ENCODE data around the gene MYO3A.
"Not testable (repeated sequence)": the region's sequence is repeated elsewhere in the genome, so short reads cannot be mapped to it uniquely, and the experiment has no call there.

Gene MYO3A

DNA sequence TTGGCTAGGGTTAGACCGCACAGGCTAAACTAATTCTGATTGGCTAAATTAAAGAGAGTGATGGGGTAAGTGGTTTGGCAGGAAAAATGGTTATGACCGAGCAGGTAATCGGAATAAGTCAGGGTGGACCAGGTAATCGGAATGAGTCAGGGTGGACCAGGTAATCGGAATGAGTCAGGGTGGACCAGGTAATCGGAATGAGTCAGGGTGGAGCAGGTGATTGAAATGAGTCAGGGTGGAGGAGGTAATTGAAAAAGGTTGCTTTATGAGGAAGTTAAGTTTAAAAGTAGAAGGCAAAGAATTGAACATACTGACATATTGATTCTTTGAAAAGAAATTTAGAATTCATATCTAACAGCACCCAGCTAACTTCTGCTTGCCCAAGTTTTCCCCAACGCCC is 68.4 kb downstream of the MYO3A start:
- not testable (repeated sequence) for H3K4me3 Mint-ChIP-seq; H3K4me1 Mint-ChIP-seq; ATAC-seq (ENCODE audit: low read depth); H3K36me3 Mint-ChIP-seq; DNase-seq (ENCODE audit: low spot score in 2 of 2); H3K9me3 Mint-ChIP-seq; H3K27me3 Mint-ChIP-seq; H3K27ac Mint-ChIP-seq

DNA sequence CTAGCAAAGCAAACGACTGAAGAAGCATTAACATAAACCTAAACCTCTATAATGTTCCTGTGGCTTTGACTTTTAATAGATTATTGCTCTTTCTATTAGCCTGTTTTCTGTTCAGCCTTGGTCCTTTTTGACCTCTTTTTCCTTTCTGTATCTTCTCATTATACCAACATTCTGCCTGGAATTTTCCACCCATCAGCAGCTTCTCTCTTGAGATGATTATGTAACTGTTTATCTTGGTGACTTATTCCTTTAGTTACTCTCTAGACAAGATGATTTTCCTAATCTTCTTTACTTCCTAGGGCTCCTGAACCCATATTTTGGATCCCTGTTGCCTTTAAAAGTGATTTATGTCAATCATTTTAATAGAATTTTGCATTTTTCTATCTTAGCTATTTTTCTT is 81.1 kb downstream of the MYO3A start:
- Mint-ChIP-seq H3K4me1 (no peaks in the 10 kb centered on the region), H3K9me3 (peaks cover 9% of the 10 kb centered on the region), H3K27me3 (no peaks in the 10 kb centered on the region), H3K36me3 (no peaks in the 10 kb centered on the region), H3K4me3 (no peak overlapping the region), H3K27ac (no peak overlapping the region)
- ATAC-seq (ENCODE audit: low read depth) (no peak), DNase-seq (ENCODE audit: low spot score in 2 of 2) (no peak)

DNA sequence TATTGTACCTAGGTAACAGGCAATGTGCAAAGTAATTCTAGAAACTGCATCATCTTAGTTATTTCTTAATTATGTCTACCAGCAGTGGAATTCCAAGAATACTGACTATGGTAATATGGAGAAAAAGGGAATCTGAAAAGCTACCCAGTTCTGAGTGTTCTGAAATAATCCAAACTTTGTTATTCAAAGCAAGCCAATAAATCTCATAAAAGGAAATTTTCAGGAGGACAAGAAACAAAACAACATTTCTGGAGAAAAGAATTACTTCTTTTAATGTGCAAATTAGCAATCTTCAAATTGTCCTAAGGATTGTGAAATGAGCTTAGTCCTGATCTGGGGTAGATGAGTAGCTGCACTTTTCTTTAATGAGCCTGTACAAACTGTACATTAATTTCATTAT is 88.8 kb downstream of the MYO3A start:
- no peak for ATAC-seq (ENCODE audit: low read depth)
- Mint-ChIP-seq H3K27me3 (no peaks in the 10 kb centered on the region), H3K4me1 (no peaks in the 10 kb centered on the region), H3K4me3 (no peak overlapping the region), H3K27ac (no peak overlapping the region), H3K36me3 (no peaks in the 10 kb centered on the region), H3K9me3 (no peaks in the 10 kb centered on the region)
- DNase-seq (ENCODE audit: low spot score in 2 of 2) = no peak

DNA sequence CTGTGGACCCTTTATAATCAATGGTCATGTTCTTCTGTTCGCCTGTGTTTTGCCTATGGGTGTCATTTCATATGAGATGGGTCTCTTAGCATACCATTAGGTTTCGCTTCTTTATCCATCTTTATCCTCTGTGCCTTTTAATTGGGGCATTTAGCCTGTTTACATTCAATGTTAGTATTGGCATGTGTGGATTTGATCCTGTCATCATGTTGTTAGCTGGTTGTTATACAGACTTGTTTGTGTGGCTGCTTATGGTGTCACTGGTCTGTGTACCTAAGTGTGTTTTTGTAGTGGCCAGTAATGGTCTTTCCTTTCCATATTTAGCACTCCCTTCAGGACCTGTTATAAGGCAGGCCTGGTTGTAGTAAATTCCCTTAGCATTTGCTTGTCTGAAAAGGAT is 90.3 kb downstream of the MYO3A start:
- no peaks in the 10 kb centered on the region for H3K9me3 Mint-ChIP-seq
- DNase-seq (ENCODE audit: low spot score in 2 of 2) (no peak), ATAC-seq (ENCODE audit: low read depth) (no peak)
- H3K27me3 Mint-ChIP-seq = no peaks in the 10 kb centered on the region
- no peak overlapping the region for H3K27ac Mint-ChIP-seq
- H3K4me3 Mint-ChIP-seq = no peak overlapping the region
- no peaks in the 10 kb centered on the region for H3K4me1 Mint-ChIP-seq
- H3K36me3 Mint-ChIP-seq = no peaks in the 10 kb centered on the region

DNA sequence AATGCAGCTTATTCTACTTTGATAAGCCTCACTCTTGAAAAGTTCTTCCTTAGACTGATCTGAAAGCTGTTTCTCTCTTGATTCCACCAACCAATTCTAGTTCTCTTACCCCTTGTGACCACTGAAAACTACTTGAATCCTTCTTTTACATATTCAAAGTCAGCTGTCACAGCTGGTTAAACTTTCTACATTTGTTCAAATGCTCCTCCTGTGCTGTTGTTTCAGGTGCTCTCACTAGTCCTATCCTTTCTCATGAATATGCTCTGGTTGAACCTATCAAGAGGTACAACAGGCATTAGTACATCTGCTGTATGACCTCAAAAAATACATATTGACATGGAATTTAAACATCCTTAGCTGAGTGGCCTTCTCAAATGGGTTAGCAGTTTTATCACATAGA is 91.5 kb downstream of the MYO3A start:
- no peaks in the 10 kb centered on the region for H3K4me1 Mint-ChIP-seq
- no peak overlapping the region for H3K27ac Mint-ChIP-seq
- H3K27me3 Mint-ChIP-seq = no peaks in the 10 kb centered on the region
- H3K36me3 Mint-ChIP-seq = no peaks in the 10 kb centered on the region
- H3K4me3 Mint-ChIP-seq = no peak overlapping the region
- ATAC-seq (ENCODE audit: low read depth) (no peak), DNase-seq (ENCODE audit: low spot score in 2 of 2) (no peak)
- no peaks in the 10 kb centered on the region for H3K9me3 Mint-ChIP-seq

DNA sequence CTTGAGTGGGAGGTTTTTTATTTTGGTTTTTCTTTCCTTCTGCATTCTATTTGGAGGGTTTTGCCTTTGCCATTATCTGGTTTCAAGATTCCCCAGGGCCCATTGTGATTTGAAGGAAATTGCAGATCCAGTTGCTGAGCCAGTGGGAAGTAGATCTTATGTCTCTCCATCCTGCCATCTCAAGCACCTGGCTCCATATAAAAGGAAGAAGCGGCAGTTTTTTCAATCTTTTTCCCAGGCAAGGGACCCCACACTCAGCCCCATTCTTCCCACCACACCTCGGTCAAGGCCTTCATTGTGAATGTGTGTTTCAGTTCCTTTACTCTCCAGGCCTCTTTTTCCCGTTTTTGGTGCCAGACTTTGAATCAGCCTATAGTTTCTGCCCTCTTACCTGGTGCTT is 95.8 kb downstream of the MYO3A start:
- no peak overlapping the region for H3K4me3 Mint-ChIP-seq
- peaks cover 2% of the 10 kb centered on the region for H3K27me3 Mint-ChIP-seq
- no peaks in the 10 kb centered on the region for H3K36me3 Mint-ChIP-seq
- H3K9me3 Mint-ChIP-seq = peaks cover 1% of the 10 kb centered on the region
- ATAC-seq (ENCODE audit: low read depth) (no peak), DNase-seq (ENCODE audit: low spot score in 2 of 2) (no peak)
- no peaks in the 10 kb centered on the region for H3K4me1 Mint-ChIP-seq
- H3K27ac Mint-ChIP-seq = no peak overlapping the region

DNA sequence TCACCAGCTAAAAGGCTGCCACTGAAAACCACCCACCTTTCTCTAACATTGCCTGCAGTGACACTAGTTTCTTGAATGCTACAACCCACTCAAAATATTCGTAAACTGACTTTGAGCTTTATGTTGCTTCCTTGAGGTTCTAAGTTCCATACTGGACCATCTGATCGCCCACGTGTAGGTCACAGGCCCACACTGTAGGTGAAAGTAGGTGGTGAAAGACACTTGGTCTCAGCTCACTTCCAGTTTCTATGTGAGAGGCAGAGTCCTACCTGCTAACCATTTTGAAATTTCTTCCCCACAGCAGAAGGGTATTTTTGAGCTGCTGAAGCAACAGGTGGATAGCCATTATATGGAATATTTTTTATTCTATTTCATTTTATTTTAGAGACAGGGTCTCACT is 97.3 kb downstream of the MYO3A start:
- DNase-seq (ENCODE audit: low spot score in 2 of 2) (no peak), ATAC-seq (ENCODE audit: low read depth) (no peak)
- Mint-ChIP-seq H3K4me3 (no peak overlapping the region), H3K27ac (no peak overlapping the region), H3K9me3 (peaks cover 1% of the 10 kb centered on the region), H3K36me3 (no peaks in the 10 kb centered on the region), H3K27me3 (peaks cover 2% of the 10 kb centered on the region), H3K4me1 (no peaks in the 10 kb centered on the region)

DNA sequence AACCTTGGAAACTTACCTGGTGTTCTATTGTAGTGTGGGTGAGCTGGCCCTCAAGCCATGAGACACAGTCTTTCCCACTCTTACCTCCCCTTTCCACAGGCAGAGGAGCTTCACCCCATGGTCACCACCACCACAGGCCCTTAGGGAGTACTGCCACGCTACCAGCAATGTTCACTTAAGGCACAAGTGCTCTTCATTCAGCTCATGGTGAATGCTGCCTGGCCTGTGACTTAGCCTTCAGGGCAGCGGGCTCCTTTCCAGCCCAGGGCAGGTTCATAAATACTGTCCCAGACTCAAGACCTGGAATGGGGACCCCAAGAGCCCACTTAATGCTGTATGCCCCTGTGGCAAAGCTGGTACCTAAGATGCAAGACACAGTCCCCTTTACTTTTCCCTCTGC is 109.4 kb downstream of the MYO3A start:
- no peak overlapping the region for H3K27ac Mint-ChIP-seq
- H3K9me3 Mint-ChIP-seq = peaks cover 15% of the 10 kb centered on the region
- no peaks in the 10 kb centered on the region for H3K36me3 Mint-ChIP-seq
- H3K4me3 Mint-ChIP-seq = no peak overlapping the region
- H3K27me3 Mint-ChIP-seq = no peaks in the 10 kb centered on the region
- ATAC-seq (ENCODE audit: low read depth) (no peak), DNase-seq (ENCODE audit: low spot score in 2 of 2) (no peak)
- H3K4me1 Mint-ChIP-seq = no peaks in the 10 kb centered on the region

DNA sequence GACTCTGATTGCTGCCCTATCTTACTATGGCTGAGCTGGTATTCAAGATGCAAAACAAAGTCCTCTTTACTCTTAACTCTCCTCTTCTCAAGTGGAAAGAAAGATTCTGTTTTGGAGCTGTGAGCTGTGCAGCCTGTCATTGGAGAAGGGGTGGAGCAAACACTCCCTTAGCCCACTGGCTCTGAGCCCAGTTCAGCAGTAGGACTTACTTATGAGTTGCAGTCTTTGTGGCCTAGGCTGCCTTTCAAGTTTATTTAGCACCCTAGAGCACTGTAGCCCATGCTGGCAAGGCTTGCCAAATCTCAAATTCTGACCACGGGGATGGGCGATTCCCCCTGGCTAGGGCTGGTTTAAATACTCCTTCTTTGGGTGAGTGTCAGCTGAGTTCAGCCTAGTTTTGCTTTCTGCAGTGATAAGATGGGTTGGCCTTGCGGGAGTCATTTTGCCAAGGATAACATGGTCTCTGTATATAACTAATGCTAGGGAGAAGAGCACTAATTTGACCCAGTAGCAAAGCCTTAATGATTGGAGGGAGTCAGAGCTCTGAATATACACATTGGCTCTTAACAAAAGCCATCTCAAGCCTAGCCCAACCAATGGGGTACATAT is 110.2 kb downstream of the MYO3A start:
- Mint-ChIP-seq H3K27me3 (peaks cover 2% of the 10 kb centered on the region), H3K4me1 (no peaks in the 10 kb centered on the region), H3K36me3 (no peaks in the 10 kb centered on the region), H3K9me3 (peaks cover 15% of the 10 kb centered on the region), H3K4me3 (no peak overlapping the region), H3K27ac (no peak overlapping the region)
- no peak for ATAC-seq (ENCODE audit: low read depth)
- DNase-seq (ENCODE audit: low spot score in 2 of 2) = no peak

DNA sequence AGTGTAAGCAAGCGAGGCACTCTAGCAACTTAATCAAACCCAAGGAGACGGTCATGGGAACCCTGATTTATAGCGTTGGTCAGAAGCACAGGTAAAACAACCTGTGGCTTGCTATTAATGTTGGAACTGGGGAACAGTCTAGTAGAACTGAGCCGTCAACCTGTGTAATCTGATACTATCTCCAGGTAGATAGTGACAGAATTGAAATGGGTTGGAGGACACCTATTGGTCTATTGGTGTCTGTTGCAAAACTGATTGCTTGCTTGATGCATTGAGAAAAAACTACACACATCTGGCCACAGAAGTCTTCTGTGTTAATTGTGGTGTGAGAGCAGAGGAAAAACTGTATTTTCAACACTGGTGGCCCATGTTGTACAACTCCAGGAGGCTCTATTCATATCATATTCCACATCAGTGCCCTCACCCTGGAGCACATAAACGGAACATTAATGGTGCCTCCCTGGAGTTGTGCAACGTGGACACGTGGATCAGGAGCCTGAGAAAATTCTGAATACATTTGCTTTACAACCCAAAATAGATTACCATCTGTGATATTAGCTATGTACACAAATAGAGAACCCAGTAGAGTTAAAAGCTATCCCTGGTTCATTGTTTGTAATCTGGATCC is 112.2 kb downstream of the MYO3A start:
- Mint-ChIP-seq H3K9me3 (peaks cover 8% of the 10 kb centered on the region), H3K4me3 (no peak overlapping the region), H3K27ac (no peak overlapping the region), H3K27me3 (peaks cover 3% of the 10 kb centered on the region), H3K36me3 (no peaks in the 10 kb centered on the region), H3K4me1 (no peaks in the 10 kb centered on the region)
- no peak for ATAC-seq (ENCODE audit: low read depth)
- DNase-seq (ENCODE audit: low spot score in 2 of 2) = no peak

DNA sequence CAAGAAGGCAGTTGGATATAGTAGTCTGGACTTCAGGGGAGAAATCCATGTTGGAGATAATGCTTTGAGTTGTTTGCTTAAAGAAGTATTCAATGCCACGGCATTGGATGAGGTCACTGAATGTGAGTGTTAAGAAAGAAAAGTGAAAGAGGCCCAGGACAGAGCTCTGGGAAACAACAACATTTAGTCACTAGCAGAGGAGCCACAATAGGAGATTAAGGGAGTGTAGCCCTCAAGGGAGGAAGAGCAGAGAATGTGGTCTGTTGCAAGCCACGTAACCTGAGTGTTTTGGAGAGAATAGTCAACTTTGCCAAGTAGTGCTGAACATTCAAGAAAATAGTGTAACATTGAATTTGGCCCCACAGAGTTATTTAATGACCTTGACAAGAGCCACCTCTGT is 114.7 kb downstream of the MYO3A start:
- Mint-ChIP-seq H3K27ac (no peak overlapping the region), H3K9me3 (no peaks in the 10 kb centered on the region), H3K4me1 (no peaks in the 10 kb centered on the region), H3K27me3 (peaks cover 3% of the 10 kb centered on the region), H3K4me3 (no peak overlapping the region), H3K36me3 (no peaks in the 10 kb centered on the region)
- DNase-seq (ENCODE audit: low spot score in 2 of 2) = no peak
- ATAC-seq (ENCODE audit: low read depth) = no peak

DNA sequence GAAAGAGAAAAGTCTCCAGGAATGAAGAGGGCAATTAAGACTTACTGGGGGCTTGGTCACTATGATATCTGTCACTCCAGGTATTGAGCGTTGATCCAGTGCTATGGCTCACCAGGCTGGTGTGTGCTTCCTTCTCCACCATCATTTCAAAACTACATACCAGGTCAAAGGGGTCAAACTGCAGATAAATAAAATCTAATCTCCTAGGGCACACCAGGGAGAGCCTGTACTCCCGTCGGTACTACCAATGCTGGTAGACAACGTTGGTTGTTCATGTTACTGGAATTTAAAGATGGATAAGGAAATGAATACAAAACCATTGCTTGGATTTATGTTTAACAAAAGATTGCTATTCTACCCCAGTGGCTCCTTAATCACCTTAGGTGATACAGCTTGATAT is 118.3 kb downstream of the MYO3A start:
- no peak overlapping the region for H3K4me3 Mint-ChIP-seq
- peaks cover 3% of the 10 kb centered on the region for H3K27me3 Mint-ChIP-seq
- H3K36me3 Mint-ChIP-seq = no peaks in the 10 kb centered on the region
- no peaks in the 10 kb centered on the region for H3K4me1 Mint-ChIP-seq
- ATAC-seq (ENCODE audit: low read depth) = no peak
- no peak overlapping the region for H3K27ac Mint-ChIP-seq
- peaks cover 7% of the 10 kb centered on the region for H3K9me3 Mint-ChIP-seq
- DNase-seq (ENCODE audit: low spot score in 2 of 2) = no peak

DNA sequence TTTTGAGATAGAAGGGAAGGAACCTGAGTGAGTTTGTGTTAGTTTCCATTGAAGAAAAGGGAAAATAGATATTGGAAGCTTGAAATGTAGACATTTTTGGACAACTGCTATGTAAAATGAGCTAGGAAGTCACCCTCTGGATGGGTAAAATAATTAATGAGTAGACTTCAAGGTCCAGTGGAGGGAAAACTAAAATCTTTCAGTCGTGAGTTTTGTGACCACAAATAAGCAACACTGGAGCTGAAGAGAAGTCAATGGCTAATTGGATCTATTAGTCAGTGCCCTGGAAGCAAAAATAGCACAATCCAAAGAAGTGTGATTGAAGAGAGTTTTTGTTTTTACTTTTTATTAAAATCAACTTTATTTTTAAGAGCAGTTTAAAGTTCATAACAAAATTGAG is 123.4 kb downstream of the MYO3A start:
- peaks cover 2% of the 10 kb centered on the region for H3K27me3 Mint-ChIP-seq
- H3K36me3 Mint-ChIP-seq = no peaks in the 10 kb centered on the region
- no peak for DNase-seq (ENCODE audit: low spot score in 2 of 2)
- no peak overlapping the region for H3K27ac Mint-ChIP-seq
- H3K4me1 Mint-ChIP-seq = no peaks in the 10 kb centered on the region
- ATAC-seq (ENCODE audit: low read depth) = no peak
- H3K4me3 Mint-ChIP-seq = no peak overlapping the region
- H3K9me3 Mint-ChIP-seq = peaks cover 8% of the 10 kb centered on the region

DNA sequence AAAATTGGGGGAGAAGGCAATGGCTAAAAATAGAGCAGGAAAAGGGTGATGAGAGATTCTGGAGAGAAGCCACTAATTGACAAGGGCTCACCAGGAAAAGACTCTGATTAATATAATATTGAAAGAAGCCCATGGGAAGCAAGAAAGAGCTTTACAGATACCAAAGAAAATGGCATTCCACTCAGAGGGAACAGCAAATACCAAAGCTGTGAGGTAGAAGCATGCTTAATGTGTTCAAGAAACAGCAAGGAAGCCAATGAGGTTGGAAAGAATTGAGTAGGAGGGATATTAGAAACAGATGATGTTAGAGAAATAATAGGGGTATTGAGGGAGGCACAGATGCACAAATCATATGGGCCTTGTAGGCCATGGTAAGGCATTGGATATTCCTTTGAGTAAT is 130.1 kb downstream of the MYO3A start:
- Mint-ChIP-seq H3K4me1 (no peaks in the 10 kb centered on the region), H3K4me3 (no peak overlapping the region), H3K9me3 (peaks cover 2% of the 10 kb centered on the region), H3K36me3 (no peaks in the 10 kb centered on the region), H3K27me3 (peaks cover 2% of the 10 kb centered on the region), H3K27ac (no peak overlapping the region)
- DNase-seq (ENCODE audit: low spot score in 2 of 2) = no peak
- ATAC-seq (ENCODE audit: low read depth) = no peak

DNA sequence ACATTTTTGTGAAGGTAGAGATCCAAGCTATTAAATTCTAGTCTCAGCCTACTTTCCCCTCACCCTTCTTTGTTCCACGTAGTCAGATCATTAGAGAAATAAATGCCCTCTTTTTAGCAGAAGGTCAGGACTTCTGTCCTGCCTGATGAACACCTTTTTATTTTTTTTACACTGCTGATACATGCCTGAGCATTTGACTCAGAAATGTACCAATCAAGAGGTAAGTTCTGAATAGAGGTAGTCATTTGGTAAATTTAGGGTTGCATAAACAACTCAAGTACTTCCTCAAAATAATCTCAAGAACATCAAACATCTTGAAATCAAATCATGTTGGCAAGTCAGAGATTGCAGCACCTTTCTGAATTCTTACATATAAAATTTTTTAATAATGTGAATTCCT is 133.7 kb downstream of the MYO3A start:
- Mint-ChIP-seq H3K4me1 (no peaks in the 10 kb centered on the region), H3K36me3 (no peaks in the 10 kb centered on the region), H3K4me3 (no peak overlapping the region), H3K27me3 (peaks cover 1% of the 10 kb centered on the region), H3K27ac (no peak overlapping the region), H3K9me3 (peaks cover 2% of the 10 kb centered on the region)
- DNase-seq (ENCODE audit: low spot score in 2 of 2) (no peak), ATAC-seq (ENCODE audit: low read depth) (no peak)

Measured in memory B cell (primary cell).